ENCODE measurements around the gene TAS2R41.

Gene TAS2R41

DNA sequence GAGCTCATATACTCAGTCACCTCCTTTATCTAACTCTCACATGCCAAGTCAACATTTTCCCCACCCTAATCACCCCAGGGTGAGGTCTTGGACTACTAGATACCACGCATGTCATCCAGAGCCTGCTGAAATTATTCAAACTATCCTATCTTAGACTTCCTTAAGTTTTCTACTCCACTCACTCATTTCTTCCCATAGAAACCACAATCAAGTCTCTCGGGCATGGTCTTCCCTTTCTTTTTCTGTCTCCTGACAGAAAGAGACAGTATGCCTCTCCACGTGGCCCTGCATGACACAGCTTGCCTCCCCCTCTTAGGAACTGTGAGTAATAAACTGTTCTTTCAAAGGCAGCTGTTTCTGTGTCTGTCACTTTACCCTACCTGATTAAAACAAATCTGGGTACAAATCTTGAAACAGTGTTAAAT lies 29.4 kb downstream of the TAS2R41 start:
- Histone ChIP-seq H4K91ac (ENCODE audit: low read depth, low read length) (no peak overlapping the region), H3K23ac (ENCODE audit: low read length) (no peak overlapping the region), H3K9me3 (ENCODE audit: insufficient read depth, low read depth, low read length) (no peaks in the 10 kb centered on the region), H3K4me2 (ENCODE audit: low read length) (no peak overlapping the region), H3K4me3 (ENCODE audit: low read depth, low read length) (no peak overlapping the region), H3K4ac (ENCODE audit: low read depth, low read length) (no peak overlapping the region), H3K18ac (ENCODE audit: low read length) (no peak overlapping the region), H3K79me1 (ENCODE audit: low read length) (peaks cover 9% of the 10 kb centered on the region), H2BK12ac (ENCODE audit: low read length) (no peak overlapping the region), H3K79me2 (ENCODE audit: control insufficient read depth, insufficient read depth, low read length, poor library complexity) (peaks cover 1% of the 10 kb centered on the region), H3K4me1 (ENCODE audit: control insufficient read depth in 1 of 2, insufficient read depth in 2 of 2, low read length in 2 of 2) (peaks cover 5 to 7% of the 10 kb centered on the region in 2 experiments), H3K9ac (ENCODE audit: low read length) (no peak overlapping the region), H2AFZ (ENCODE audit: insufficient read depth, low read length, poor library complexity) (no peak overlapping the region), H3K14ac (ENCODE audit: low read length) (no peak overlapping the region), H2BK120ac (ENCODE audit: insufficient read depth, low read length, poor library complexity) (no peak overlapping the region), H2BK5ac (ENCODE audit: low read depth, low read length, poor library complexity) (no peak overlapping the region), H4K8ac (ENCODE audit: low read depth, low read length) (no peak overlapping the region), H3K27me3 (ENCODE audit: insufficient read depth, low read length) (no peaks in the 10 kb centered on the region), H2AK5ac (ENCODE audit: low read length) (no peak overlapping the region), H3K36me3 (ENCODE audit: control insufficient read depth in 1 of 2, insufficient read depth in 2 of 2, low read length in 2 of 2) (no peaks in the 10 kb centered on the region), H4K12ac (ENCODE audit: low read depth, low read length) (no peak overlapping the region), H3K27ac (ENCODE audit: low read depth, low read length) (no peak overlapping the region)
- DNase-seq, result no peak
- WGBS (ENCODE audit: extremely low coverage, insufficient coverage, insufficient read length), result no CpG with 5 or more reads among the region's 3 CpGs

DNA sequence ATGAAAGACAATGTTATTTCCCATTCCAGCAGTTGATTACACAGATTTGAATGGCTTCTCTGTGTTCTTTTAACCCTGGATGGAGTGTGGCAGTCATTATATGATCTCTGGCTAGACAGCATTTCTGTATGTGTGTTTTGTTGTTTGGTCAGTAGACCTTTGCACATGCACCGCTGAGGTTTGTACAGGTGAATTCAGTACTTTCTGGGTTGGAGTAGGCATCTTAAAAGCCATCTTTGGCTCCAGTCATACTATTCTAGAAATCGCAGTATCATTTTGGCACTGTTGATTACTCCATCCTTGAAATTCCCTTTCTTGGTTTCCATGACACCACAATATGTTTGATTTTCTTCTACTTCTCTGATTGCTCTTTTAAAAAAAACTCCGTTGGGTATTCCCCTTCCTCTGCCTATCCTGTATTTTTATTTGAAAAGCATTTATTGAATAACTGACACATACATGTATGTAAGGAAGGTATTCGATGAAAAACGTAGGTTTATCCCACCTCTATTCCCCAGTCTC lies 29.9 kb downstream of the TAS2R41 start:
- H3K4me1 ChIP-seq (ENCODE audit: control insufficient read depth in 1 of 2, insufficient read depth in 2 of 2, low read length in 2 of 2), result peaks cover 7 to 10% of the 10 kb centered on the region in 2 experiments
- H3K9me3 ChIP-seq (ENCODE audit: insufficient read depth, low read depth, low read length), result no peaks in the 10 kb centered on the region
- no peak overlapping the region for H3K23ac ChIP-seq (ENCODE audit: low read length)
- H4K12ac ChIP-seq (ENCODE audit: low read depth, low read length), result no peak overlapping the region
- H3K4me3 ChIP-seq (ENCODE audit: low read depth, low read length), result no peak overlapping the region
- H2AFZ ChIP-seq (ENCODE audit: insufficient read depth, low read length, poor library complexity), result no peak overlapping the region
- no peak overlapping the region for H3K18ac ChIP-seq (ENCODE audit: low read length)
- peaks cover 1% of the 10 kb centered on the region for H3K79me2 ChIP-seq (ENCODE audit: control insufficient read depth, insufficient read depth, low read length, poor library complexity)
- H3K36me3 ChIP-seq (ENCODE audit: control insufficient read depth in 1 of 2, insufficient read depth in 2 of 2, low read length in 2 of 2), result no peaks in the 10 kb centered on the region
- no peaks in the 10 kb centered on the region for H3K27me3 ChIP-seq (ENCODE audit: insufficient read depth, low read length)
- H4K8ac ChIP-seq (ENCODE audit: low read depth, low read length), result no peak overlapping the region
- H2AK5ac ChIP-seq (ENCODE audit: low read length), result no peak overlapping the region
- no peak overlapping the region for H2BK120ac ChIP-seq (ENCODE audit: insufficient read depth, low read length, poor library complexity)
- no peak overlapping the region for H2BK12ac ChIP-seq (ENCODE audit: low read length)
- no peak overlapping the region for H3K27ac ChIP-seq (ENCODE audit: low read depth, low read length)
- H2BK5ac ChIP-seq (ENCODE audit: low read depth, low read length, poor library complexity), result no peak overlapping the region
- WGBS (ENCODE audit: extremely low coverage, insufficient coverage, insufficient read length), result no CpG with 5 or more reads among the region's 5 CpGs
- peak in 1 of 2 donors; percentile 17 for DNase-seq
- H4K91ac ChIP-seq (ENCODE audit: low read depth, low read length), result no peak overlapping the region
- no peak overlapping the region for H3K4me2 ChIP-seq (ENCODE audit: low read length)
- H3K4ac ChIP-seq (ENCODE audit: low read depth, low read length), result no peak overlapping the region
- no peak overlapping the region for H3K14ac ChIP-seq (ENCODE audit: low read length)
- peaks cover 9% of the 10 kb centered on the region for H3K79me1 ChIP-seq (ENCODE audit: low read length)
- H3K9ac ChIP-seq (ENCODE audit: low read length), result no peak overlapping the region

DNA sequence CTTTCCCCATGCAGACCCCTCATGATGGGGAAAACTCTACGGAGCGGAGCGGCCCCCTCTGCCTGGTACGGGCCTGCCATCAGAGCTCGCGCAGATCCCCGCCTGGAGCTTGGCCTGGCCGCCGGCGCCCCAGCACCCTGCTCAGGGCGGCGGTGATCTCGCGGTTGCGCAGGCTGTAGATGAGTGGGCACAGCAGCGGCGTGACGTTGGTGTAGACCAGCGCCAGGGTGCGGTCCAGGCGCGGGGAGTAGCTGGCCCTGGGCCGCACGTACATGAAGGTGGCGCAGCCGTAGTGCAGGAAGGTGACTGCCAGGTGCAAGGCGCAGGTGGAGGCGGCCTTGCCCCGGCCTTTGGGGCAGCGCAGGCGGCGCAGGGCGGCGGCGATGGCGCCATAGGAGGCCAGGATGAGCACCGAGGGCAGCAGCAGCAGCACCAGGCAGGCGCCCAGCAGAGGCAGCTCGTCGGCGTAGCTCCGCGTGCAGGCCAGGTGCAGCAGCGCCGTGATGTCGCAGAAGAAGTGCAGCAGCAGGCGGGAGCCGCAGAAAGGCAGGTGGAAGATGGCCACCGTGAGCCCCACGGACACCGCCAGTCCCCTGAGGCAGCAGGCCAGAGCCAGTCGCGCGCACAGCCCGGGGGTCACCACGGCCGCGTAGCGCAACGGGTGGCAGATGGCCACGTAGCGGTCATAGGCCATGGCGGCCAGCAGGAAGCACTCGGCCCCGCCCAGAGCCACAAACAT lies 33.4 kb downstream of the TAS2R41 start:
- peaks cover 2% of the 10 kb centered on the region for H3K9me3 ChIP-seq (ENCODE audit: insufficient read depth, low read depth, low read length)
- no peaks in the 10 kb centered on the region for H3K36me3 ChIP-seq (ENCODE audit: control insufficient read depth in 1 of 2, insufficient read depth in 2 of 2, low read length in 2 of 2)
- H3K4me3 ChIP-seq (ENCODE audit: low read depth, low read length), result no peak overlapping the region
- H2BK120ac ChIP-seq (ENCODE audit: insufficient read depth, low read length, poor library complexity), result no peak overlapping the region
- H3K27ac ChIP-seq (ENCODE audit: low read depth, low read length), result no peak overlapping the region
- H3K79me2 ChIP-seq (ENCODE audit: control insufficient read depth, insufficient read depth, low read length, poor library complexity), result peaks cover 1% of the 10 kb centered on the region
- peak overlapping the region; percentile 62 for H2BK12ac ChIP-seq (ENCODE audit: low read length)
- H4K12ac ChIP-seq (ENCODE audit: low read depth, low read length), result no peak overlapping the region
- H3K79me1 ChIP-seq (ENCODE audit: low read length), result peaks cover 16% of the 10 kb centered on the region
- no peak overlapping the region for H3K4ac ChIP-seq (ENCODE audit: low read depth, low read length)
- no peak overlapping the region for H3K9ac ChIP-seq (ENCODE audit: low read length)
- peak overlapping the region; percentile 71 for H3K14ac ChIP-seq (ENCODE audit: low read length)
- H3K4me1 ChIP-seq (ENCODE audit: control insufficient read depth in 1 of 2, insufficient read depth in 2 of 2, low read length in 2 of 2), result peaks cover 12 to 18% of the 10 kb centered on the region in 2 experiments
- peak overlapping the region; percentile 85 for H2AK5ac ChIP-seq (ENCODE audit: low read length)
- no peak overlapping the region for H3K23ac ChIP-seq (ENCODE audit: low read length)
- no CpG with 5 or more reads among the region's 65 CpGs for WGBS (ENCODE audit: extremely low coverage, insufficient coverage, insufficient read length)
- H4K8ac ChIP-seq (ENCODE audit: low read depth, low read length), result no peak overlapping the region
- H3K18ac ChIP-seq (ENCODE audit: low read length), result peak overlapping the region; percentile 1
- H3K27me3 ChIP-seq (ENCODE audit: insufficient read depth, low read length), result no peaks in the 10 kb centered on the region
- DNase-seq, result peak in 1 of 2 donors; percentile 33
- no peak overlapping the region for H2BK5ac ChIP-seq (ENCODE audit: low read depth, low read length, poor library complexity)
- H2AFZ ChIP-seq (ENCODE audit: insufficient read depth, low read length, poor library complexity), result no peak overlapping the region
- H4K91ac ChIP-seq (ENCODE audit: low read depth, low read length), result peak overlapping the region; percentile 69
- H3K4me2 ChIP-seq (ENCODE audit: low read length), result no peak overlapping the region

DNA sequence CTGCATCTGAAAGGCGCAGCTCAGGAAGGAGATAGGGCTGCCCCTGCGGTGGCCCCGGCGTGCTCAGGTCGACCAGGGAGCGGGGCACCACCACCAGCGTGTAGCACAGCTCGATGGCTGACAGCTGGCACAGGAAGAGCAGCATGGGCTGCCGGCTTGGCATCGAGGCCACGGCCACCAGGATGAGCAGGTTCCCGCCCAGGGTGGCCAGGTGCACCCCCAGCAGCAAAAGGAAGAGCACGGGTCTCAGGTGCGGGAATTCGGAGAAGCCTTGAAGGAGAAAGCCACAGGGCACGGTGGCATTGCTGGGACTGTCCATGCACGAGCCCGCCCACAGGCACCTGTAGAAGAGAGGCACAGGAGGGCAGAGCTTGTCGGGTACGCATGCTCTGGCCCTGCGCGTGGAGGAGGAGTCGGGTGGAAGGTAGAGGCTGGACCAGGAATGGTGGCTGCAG lies 33.9 kb downstream of the TAS2R41 start:
- Histone ChIP-seq H3K79me2 (ENCODE audit: control insufficient read depth, insufficient read depth, low read length, poor library complexity) (peaks cover 1% of the 10 kb centered on the region), H3K23ac (ENCODE audit: low read length) (no peak overlapping the region), H3K27me3 (ENCODE audit: insufficient read depth, low read length) (no peaks in the 10 kb centered on the region), H4K8ac (ENCODE audit: low read depth, low read length) (no peak overlapping the region), H3K4me2 (ENCODE audit: low read length) (no peak overlapping the region), H3K36me3 (ENCODE audit: control insufficient read depth in 1 of 2, insufficient read depth in 2 of 2, low read length in 2 of 2) (no peaks in the 10 kb centered on the region), H2AK5ac (ENCODE audit: low read length) (peak overlapping the region; percentile 85), H3K4ac (ENCODE audit: low read depth, low read length) (no peak overlapping the region), H3K27ac (ENCODE audit: low read depth, low read length) (no peak overlapping the region), H2BK120ac (ENCODE audit: insufficient read depth, low read length, poor library complexity) (peak overlapping the region; percentile 67), H2BK5ac (ENCODE audit: low read depth, low read length, poor library complexity) (peak overlapping the region; percentile 27), H4K12ac (ENCODE audit: low read depth, low read length) (no peak overlapping the region), H2BK12ac (ENCODE audit: low read length) (peak overlapping the region; percentile 62), H3K4me1 (ENCODE audit: control insufficient read depth in 1 of 2, insufficient read depth in 2 of 2, low read length in 2 of 2) (peaks cover 12 to 18% of the 10 kb centered on the region in 2 experiments), H2AFZ (ENCODE audit: insufficient read depth, low read length, poor library complexity) (no peak overlapping the region), H3K4me3 (ENCODE audit: low read depth, low read length) (no peak overlapping the region), H3K79me1 (ENCODE audit: low read length) (peaks cover 16% of the 10 kb centered on the region), H3K18ac (ENCODE audit: low read length) (peak overlapping the region; percentile 61), H3K9me3 (ENCODE audit: insufficient read depth, low read depth, low read length) (peaks cover 2% of the 10 kb centered on the region), H3K14ac (ENCODE audit: low read length) (peak overlapping the region; percentile 71), H4K91ac (ENCODE audit: low read depth, low read length) (peak overlapping the region; percentile 69), H3K9ac (ENCODE audit: low read length) (no peak overlapping the region)
- no CpG with 5 or more reads among the region's 23 CpGs for WGBS (ENCODE audit: extremely low coverage, insufficient coverage, insufficient read length)
- DNase-seq, result no peak

Data from trophoblast cell (in vitro differentiated cells and primary cell).